HCT116 (cell line): ENCODE data around the gene WNT8B.

ENCODE experiments used
- POLR2A ChIP-seq: IDR thresholded peaks from 2 replicates; pipeline ENCODE4 v1.7.0; 2011; ENCODE audit warnings: borderline replicate concordance; ENCODE audit not compliant: insufficient read depth, insufficient read length; ENCODE audit errors: extremely low read depth
- POLR2AphosphoS5 ChIP-seq: IDR thresholded peaks from 2 replicates; pipeline ENCODE4 v1.6.1; 2011; ENCODE audit warnings: mild to moderate bottlenecking, low read depth, low read length, moderate library complexity
- TF ChIP-seq, protein P1 (sequence below), 3 experiments: fragments of 200-600 bp in 1 of 3; sonication (generic) in 1 of 3; IDR thresholded peaks in 2 of 3; conservative IDR thresholded peaks in 1 of 3; 2 replicates each; pipeline ENCODE4 v1.5.1; 2012 to 2017; ENCODE audit warnings: low read depth in 2 of 3, low read length in 2 of 3, antibody characterized with exemption in 1 of 3, borderline replicate concordance in 1 of 3, control low read depth in 1 of 3, mild to moderate bottlenecking in 1 of 3, mixed read lengths in 1 of 3, mixed run types in 1 of 3, moderate library complexity in 1 of 3; ENCODE audit not compliant: insufficient read depth in 1 of 3
- TF ChIP-seq, protein P2 (sequence below): IDR thresholded peaks from 2 replicates; pipeline ENCODE4 v1.6.1; 2011; ENCODE audit warnings: mild to moderate bottlenecking, low read length, moderate library complexity; ENCODE audit not compliant: insufficient replicate concordance; ENCODE audit errors: extremely low read depth

DNA sequence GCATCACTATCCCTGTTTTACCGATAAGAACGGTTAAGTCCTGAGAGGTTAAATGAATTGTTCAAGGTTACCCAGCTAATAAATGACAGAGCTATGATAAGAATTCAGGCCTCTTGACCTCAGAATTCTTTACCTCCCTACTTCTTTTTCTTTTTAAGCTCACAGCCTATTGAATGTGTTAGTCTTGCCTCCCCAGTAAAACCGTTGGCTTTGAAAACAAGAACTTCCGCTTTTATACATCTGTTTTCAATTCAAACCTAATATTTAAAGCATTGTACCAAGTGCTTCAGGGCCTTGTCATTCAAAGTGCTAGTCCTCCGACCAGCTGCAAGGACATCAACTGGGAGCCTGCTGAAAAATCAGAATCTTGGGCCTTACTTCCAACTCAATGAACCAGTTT is 41.3 kb downstream of the WNT8B start:
- TF ChIP-seq POLR2AphosphoS5 (no peak), POLR2A (no peak)
- TF ChIP-seq, protein P1, sequence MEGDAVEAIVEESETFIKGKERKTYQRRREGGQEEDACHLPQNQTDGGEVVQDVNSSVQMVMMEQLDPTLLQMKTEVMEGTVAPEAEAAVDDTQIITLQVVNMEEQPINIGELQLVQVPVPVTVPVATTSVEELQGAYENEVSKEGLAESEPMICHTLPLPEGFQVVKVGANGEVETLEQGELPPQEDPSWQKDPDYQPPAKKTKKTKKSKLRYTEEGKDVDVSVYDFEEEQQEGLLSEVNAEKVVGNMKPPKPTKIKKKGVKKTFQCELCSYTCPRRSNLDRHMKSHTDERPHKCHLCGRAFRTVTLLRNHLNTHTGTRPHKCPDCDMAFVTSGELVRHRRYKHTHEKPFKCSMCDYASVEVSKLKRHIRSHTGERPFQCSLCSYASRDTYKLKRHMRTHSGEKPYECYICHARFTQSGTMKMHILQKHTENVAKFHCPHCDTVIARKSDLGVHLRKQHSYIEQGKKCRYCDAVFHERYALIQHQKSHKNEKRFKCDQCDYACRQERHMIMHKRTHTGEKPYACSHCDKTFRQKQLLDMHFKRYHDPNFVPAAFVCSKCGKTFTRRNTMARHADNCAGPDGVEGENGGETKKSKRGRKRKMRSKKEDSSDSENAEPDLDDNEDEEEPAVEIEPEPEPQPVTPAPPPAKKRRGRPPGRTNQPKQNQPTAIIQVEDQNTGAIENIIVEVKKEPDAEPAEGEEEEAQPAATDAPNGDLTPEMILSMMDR (IDR thresholded peaks at IDR 0.05 in 2 of 3, conservative IDR thresholded peaks at IDR 0.05 in 1 of 3; ENCODE audit: borderline replicate concordance in 1 of 3, insufficient read depth in 1 of 3, low read depth in 2 of 3, low read length in 2 of 3): no peak
- TF ChIP-seq, protein P2, sequence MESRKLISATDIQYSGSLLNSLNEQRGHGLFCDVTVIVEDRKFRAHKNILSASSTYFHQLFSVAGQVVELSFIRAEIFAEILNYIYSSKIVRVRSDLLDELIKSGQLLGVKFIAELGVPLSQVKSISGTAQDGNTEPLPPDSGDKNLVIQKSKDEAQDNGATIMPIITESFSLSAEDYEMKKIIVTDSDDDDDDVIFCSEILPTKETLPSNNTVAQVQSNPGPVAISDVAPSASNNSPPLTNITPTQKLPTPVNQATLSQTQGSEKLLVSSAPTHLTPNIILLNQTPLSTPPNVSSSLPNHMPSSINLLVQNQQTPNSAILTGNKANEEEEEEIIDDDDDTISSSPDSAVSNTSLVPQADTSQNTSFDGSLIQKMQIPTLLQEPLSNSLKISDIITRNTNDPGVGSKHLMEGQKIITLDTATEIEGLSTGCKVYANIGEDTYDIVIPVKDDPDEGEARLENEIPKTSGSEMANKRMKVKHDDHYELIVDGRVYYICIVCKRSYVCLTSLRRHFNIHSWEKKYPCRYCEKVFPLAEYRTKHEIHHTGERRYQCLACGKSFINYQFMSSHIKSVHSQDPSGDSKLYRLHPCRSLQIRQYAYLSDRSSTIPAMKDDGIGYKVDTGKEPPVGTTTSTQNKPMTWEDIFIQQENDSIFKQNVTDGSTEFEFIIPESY: no peak
